Activated CD8-positive, alpha-beta memory T cell treated with anti-CD3 and anti-CD28 coated beads, Interleukin-2, amount 50 U/mL, for 4 hours (primary cell): ENCODE results near the gene PTGDS.

Experiments
- DNase-seq: peaks from one replicate; pipeline ENCODE4 v3.0.0-alpha.2; 2020

The PTGDS gene

DNA sequence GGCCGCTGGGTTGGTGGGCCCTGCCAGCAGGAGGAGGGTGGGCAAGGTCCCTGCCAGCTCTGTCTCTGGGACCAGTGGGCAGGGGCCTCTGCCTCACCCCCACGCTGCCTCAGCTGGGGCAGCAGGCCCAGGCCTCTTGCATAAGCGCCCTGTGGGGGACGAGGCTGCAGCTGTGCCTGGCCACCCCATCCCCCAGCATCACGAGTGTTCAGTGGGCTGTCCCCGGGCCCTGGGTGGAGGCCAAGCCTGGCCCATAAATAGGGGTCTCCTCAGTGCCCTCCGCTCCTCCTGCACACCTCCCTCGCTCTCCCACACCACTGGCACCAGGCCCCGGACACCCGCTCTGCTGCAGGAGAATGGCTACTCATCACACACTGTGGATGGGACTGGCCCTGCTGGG lies at the start of gene PTGDS:
Gene PTGDS (plus strand): TSS at position 282 of the 400 bp plus-strand sequence. CDS start 75 bp downstream, at position 357.
- no peak for DNase-seq

- DNase-seq, result no peak
These were observed 48.7 kb upstream of the PTGDS start for GRCh38 chr9:136928591-136928990.

DNA sequence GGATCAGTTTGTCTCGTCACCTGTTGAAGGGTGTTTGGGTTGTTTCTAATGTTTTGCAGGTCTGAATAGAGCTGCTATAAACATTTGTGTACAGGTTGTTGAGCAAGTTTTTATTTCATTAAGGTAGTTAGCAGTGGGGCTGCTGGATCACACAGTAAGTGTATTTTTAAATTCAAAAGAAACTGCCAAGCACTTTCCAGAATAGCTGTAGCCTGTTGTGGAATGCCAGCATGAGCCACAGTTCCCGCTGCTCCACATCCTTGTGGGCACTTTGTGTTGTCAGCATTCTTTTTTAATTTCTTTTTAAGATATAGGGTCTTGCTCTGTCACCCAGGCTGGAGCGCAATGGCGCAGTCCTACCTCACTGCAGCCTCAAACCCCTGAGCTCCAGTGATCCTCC lies 47.3 kb upstream of the PTGDS start:
- no peak for DNase-seq

DNA sequence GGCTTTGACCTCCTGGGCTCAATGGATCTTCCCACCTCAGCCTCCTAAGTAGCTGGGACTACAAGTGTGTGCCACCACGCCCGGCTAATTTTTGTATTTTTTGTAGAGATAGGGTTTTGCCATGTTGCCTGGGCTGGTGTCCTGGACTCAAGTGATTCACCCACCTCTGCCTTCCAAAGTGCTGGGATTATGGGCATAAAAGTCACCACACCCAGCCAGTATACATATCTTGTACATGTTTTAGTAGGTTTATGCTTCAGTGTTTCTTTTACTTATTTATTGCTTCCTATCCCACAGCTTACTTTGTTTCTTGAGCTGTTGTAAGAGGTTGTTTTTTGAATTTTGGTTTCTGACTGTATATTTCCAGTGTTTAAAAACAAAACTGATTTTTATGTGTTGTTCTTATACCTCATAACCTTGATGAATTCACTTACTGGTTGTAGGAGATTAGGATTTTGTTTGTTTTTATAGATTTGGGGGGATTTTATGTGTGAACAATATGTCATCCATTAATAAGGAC lies 45.6 kb upstream of the PTGDS start:
- DNase-seq, result no peak

DNA sequence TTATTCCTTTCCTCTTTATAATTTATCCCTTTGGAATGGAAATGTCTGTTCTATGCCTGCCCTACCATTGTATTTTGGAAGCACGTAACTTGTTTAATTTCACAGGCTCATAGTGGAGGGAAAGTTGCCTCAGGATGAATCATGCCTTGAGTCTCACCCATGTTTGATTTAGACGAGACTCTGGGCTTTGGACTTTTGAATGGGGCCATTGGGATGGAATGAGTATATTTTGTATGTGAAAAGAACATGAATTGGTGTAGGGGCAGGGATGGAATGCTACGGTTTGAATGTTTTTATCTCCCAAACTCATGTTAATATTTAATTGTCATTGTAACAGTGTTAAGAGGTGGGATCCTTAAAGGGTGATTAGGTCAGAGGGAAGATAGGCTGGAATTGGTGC lies 43.0 kb upstream of the PTGDS start:
- no peak for DNase-seq

DNA sequence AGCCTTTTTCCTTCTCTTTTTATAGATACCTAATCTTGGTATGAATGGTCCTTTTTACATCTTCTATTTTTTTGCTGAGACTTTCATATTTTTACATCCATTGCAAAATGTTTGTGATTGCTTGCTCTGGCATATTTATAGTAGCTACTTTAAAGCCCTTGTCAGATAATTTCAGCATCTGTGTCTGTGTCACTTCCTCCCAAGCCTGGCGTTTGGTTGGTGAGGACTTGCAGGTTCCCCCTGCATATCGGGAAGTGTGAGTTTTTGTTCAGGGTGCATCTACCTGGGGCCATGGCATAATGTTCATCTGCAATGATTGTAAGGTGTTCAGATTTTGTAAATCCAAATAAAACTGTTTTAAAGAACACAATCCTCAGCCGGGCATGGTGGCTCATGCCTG lies 41.7 kb upstream of the PTGDS start:
- no peak for DNase-seq

DNA sequence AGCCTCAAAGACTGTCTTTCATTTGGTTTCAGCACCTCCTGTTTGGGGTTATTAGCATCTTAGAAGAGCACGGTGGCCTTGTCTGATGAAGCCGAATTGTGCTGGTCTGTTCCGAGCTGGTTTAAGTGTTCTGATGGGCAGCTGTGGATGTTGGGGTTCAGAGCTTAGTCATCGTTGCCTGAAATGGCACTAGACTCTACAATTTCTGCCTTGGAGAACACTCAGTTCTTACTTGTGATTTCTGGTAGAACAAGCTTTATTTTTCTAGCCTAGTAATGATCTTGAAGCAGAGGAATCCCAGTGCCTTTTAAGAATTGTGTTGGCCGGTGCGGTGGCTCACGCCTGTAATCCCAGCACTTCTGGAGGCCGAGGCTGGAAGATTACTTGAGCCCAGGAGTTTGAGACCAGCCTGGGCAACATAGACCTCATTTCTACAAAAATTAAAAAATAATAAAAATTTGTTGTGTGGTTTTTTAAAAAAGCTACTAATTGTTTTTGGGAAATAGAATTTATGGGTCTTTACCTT lies 40.6 kb upstream of the PTGDS start:
- DNase-seq, result no peak

- DNase-seq, result no peak
These were observed 39.9 kb upstream of the PTGDS start for GRCh38 chr9:136937186-136938001.

GRCh38 chr9:136939431-136939995 lies 37.8 kb upstream of the PTGDS start:
- no peak for DNase-seq

GRCh38 chr9:136939996-136940525 lies 37.2 kb upstream of the PTGDS start:
- no peak for DNase-seq

DNA sequence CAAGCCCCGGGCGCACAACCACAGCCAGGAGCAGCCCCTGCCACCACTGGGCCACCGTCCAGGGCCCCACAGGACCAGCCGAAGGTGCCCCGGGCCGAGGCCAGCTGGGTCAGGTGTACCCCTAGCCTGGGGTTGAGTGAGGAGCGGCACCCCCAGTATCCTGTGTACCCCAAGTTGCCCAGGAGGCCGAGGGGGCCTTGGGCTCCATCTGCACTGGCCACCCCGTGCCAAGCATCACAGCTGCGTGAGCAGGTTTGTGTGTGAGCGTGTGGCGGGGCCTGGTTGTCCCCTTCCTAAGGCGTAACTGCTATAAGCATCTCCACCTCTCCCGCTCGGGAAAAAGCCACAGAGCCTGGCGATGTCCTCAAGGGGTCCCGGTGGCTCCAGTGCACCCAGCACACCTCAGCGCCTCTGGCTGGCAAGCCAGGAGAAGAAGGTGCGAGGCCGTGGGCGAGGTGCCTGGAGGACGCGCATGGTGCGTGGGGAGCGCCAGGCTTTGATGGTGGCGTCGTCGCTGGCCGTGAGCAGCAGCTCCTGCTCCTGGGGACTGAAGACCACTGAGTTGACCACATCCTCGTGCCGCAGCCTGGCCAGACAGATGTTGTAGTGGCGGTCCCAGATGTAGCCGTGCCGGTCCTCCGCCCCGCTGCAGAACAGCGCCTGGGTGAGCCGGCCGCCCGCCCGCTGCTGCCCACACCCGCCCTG lies 36.6 kb upstream of the PTGDS start:
- no peak for DNase-seq

- no peak for DNase-seq
These were observed 35.8 kb upstream of the PTGDS start for GRCh38 chr9:136941231-136942111.

GRCh38 chr9:136942112-136942880 lies 35.0 kb upstream of the PTGDS start:
- DNase-seq, result peak; percentile 17

GRCh38 chr9:136942881-136943230 lies 34.4 kb upstream of the PTGDS start:
- DNase-seq, result no peak

DNA sequence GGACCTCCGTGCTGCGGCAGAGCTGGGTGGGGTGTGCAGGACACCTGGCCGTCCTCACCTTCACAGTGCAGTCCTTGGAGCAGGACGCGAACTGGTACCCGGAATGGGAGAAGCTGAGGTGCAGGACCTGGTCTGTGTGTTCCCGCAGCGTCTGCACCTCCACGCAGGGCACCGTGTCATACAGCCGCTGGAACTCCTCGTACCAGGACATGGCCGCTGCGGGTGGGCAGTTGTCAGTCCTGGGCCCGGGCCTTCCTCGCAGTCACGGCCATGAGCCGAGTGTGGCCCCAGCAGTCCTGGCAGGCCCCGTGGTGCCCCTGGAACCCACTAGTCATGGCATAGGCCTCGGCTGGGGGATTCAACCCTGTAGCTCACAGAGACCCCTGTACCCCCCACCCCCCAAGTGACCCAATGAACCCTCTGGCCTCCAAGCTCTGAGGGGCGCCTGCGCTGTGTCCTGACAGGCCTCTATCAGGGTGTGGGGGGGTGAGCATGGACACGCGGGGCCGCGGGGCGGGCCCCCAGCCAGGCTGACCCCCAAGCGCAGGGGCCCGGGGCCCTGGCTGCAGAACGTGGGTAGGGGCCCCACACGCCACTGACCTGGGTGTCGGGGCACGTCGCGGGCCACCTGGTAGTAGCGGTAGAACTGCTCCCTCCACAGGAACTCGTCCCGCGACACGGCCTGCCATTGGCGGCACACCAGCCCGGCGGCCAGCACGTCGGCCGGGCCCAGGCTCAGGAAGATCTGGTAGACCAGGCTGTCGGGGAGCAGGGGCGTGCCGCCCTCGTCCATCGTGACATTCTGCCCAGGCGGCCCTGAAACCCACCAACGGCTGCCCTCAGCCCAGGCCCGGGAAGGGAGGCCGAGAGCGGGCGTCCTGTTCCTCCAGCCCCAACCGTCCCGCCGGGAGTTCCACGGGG lies 33.8 kb upstream of the PTGDS start:
- peak; percentile 19 for DNase-seq

DNA sequence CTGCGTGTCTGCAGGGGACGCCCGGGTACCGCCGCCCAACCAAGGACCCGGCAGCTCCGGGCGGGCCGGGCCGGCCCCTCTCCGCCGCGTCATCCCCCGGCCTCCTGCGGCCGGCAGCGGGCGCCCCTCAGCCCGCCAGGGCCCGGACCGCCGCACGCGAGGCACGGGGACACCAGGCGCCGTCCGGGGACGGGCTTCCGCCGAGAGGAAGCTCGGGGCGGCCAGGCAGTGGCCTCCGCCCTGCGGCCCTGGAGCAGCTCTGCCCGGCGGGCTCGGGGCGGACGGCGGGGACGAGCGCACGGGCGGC lies 33.1 kb upstream of the PTGDS start:
- no peak for DNase-seq

- peak; percentile 93 for DNase-seq
These were observed 32.6 kb upstream of the PTGDS start, which contains the start of the genes C8G and FBXW5 for GRCh38 chr9:136944519-136945332. Gene C8G, plus strand, starts transcription at chr9:136945243. Its CDS starts 78 bp downstream, at chr9:136945321. Gene FBXW5, minus strand, starts transcription at chr9:136944738. Its CDS starts 655 bp downstream, at chr9:136944083.

DNA sequence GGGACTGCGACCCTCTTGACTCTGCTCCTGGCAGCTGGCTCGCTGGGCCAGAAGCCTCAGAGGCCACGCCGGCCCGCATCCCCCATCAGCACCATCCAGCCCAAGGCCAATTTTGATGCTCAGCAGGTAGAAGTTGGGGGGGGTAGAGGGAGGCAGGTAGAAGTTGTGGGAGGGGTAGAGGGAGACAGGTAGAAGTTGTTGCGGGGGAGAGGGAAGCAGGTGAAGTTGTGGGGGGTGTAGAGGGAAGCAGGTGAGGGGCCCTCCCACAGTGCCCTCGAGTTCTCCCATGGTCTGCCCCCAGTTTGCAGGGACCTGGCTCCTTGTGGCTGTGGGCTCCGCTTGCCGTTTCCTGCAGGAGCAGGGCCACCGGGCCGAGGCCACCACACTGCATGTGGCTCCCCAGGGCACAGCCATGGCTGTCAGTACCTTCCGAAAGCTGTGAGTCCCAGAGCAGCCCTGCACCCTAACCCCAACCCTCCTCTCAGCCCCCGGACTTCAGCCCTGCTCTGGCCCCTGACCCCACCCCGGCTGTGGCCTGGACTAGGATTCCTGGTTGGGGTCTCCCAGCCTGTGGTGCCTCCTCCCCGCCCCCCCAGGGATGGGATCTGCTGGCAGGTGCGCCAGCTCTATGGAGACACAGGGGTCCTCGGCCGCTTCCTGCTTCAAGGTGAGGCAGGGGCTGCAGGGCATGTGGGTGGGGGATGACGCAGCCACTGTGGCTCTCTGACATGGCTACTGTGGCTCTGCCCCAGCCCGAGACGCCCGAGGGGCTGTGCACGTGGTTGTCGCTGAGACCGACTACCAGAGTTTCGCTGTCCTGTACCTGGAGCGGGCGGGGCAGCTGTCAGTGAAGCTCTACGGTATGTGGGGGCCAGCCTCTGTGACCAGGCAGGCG lies 31.7 kb upstream of the PTGDS start:
- DNase-seq, result no peak
